C4-2B (cell line): ENCODE data around the gene GTF2IRD1.

Experiments
- ZFX ChIP-seq: fragments of 450-650 bp; IDR thresholded peaks from 2 replicates; pipeline ENCODE4 v1.6.1; 2017
- TF ChIP-seq, protein P1 (sequence below): fragments of 450-650 bp; conservative IDR thresholded peaks from 2 replicates; pipeline ENCODE4 v1.5.1; 2017; ENCODE audit warnings: mild to moderate bottlenecking

- TF ChIP-seq, protein P1, sequence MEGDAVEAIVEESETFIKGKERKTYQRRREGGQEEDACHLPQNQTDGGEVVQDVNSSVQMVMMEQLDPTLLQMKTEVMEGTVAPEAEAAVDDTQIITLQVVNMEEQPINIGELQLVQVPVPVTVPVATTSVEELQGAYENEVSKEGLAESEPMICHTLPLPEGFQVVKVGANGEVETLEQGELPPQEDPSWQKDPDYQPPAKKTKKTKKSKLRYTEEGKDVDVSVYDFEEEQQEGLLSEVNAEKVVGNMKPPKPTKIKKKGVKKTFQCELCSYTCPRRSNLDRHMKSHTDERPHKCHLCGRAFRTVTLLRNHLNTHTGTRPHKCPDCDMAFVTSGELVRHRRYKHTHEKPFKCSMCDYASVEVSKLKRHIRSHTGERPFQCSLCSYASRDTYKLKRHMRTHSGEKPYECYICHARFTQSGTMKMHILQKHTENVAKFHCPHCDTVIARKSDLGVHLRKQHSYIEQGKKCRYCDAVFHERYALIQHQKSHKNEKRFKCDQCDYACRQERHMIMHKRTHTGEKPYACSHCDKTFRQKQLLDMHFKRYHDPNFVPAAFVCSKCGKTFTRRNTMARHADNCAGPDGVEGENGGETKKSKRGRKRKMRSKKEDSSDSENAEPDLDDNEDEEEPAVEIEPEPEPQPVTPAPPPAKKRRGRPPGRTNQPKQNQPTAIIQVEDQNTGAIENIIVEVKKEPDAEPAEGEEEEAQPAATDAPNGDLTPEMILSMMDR, result no peak
- no peak for TF ChIP-seq ZFX
These were observed 26.5 kb downstream of the GTF2IRD1 start for GRCh38 chr7:74479961-74480829.
